Measurements from ENCODE around the gene PELI3. TPM values are rescaled to one million over a fixed set of nuclear protein-coding genes. Genes with fewer than 3 reads are reported as not detected.
"Not testable (repeated sequence)": the region's sequence is repeated elsewhere in the genome, so short reads cannot be mapped to it uniquely, and the experiment has no call there.

The PELI3 gene
- 1 to 10 TPM; 4.1 to 4.7 (median 4.6) TPM for polyA plus RNA-seq (ENCODE audit: insufficient read length in 3 of 3)

GRCh38 chr11:66466225-66467033, at the start of gene PELI3:
PELI3 (plus strand) TSS chr11:66466905; CDS start chr11:66468129, 1,224 bp downstream.
- peak; percentile 83 to 89 (median 84) for DNase-seq (ENCODE audit: low read depth in 3 of 3, low spot score in 2 of 3)

- no peak for DNase-seq (ENCODE audit: low read depth in 3 of 3, low spot score in 2 of 3)
Measured at GRCh38 chr11:66417000-66417399, 49.7 kb upstream of the PELI3 start.

GRCh38 chr11:66418168-66418985, 48.3 kb upstream of the PELI3 start:
- DNase-seq (ENCODE audit: low read depth in 3 of 3, low spot score in 2 of 3), result peak; percentile 31 to 71 (median 45)

- DNase-seq (ENCODE audit: low read depth in 3 of 3, low spot score in 2 of 3), result no peak
Measured at GRCh38 chr11:66418986-66419308, 47.8 kb upstream of the PELI3 start.

GRCh38 chr11:66419825-66420224, 46.9 kb upstream of the PELI3 start:
- no peak for DNase-seq (ENCODE audit: low read depth in 3 of 3, low spot score in 2 of 3)

- no peak for DNase-seq (ENCODE audit: low read depth in 3 of 3, low spot score in 2 of 3)
Measured at GRCh38 chr11:66420671-66421476, 45.8 kb upstream of the PELI3 start, which contains the start of gene NPAS4. NPAS4 (plus strand) TSS chr11:66421035; CDS start chr11:66421180, 145 bp downstream.

- DNase-seq (ENCODE audit: low read depth in 3 of 3, low spot score in 2 of 3), result peak; percentile 87 to 93 (median 88)
Measured at GRCh38 chr11:66421492-66422205, 45.1 kb upstream of the PELI3 start.

GRCh38 chr11:66426314-66426713, 40.4 kb upstream of the PELI3 start:
- no peak for DNase-seq (ENCODE audit: low read depth in 3 of 3, low spot score in 2 of 3)

- DNase-seq (ENCODE audit: low read depth in 3 of 3, low spot score in 2 of 3), result no peak
Measured at GRCh38 chr11:66428933-66429332, 37.8 kb upstream of the PELI3 start.

- DNase-seq (ENCODE audit: low read depth in 3 of 3, low spot score in 2 of 3), result peak in 2 of 3 donors; percentile 25 to 31
Measured at GRCh38 chr11:66429983-66430602, 36.6 kb upstream of the PELI3 start.

- DNase-seq (ENCODE audit: low read depth in 3 of 3, low spot score in 2 of 3), result not testable (repeated sequence)
Measured at GRCh38 chr11:66431287-66431686, 35.4 kb upstream of the PELI3 start.

GRCh38 chr11:66431871-66432329, 34.8 kb upstream of the PELI3 start:
- DNase-seq (ENCODE audit: low read depth in 3 of 3, low spot score in 2 of 3), result not testable (repeated sequence)

GRCh38 chr11:66432597-66432996, 34.1 kb upstream of the PELI3 start:
- DNase-seq (ENCODE audit: low read depth in 3 of 3, low spot score in 2 of 3), result no peak

- DNase-seq (ENCODE audit: low read depth in 3 of 3, low spot score in 2 of 3), result no peak
Measured at GRCh38 chr11:66437979-66438503, 28.7 kb upstream of the PELI3 start.

GRCh38 chr11:66438504-66439466, 27.9 kb upstream of the PELI3 start, which contains the start of gene MRPL11:
MRPL11 (minus strand) TSS chr11:66438848; CDS start chr11:66438754, 94 bp downstream.
- DNase-seq (ENCODE audit: low read depth in 3 of 3, low spot score in 2 of 3), result peak; percentile 91 to 96 (median 93)

GRCh38 chr11:66440101-66440939, 26.4 kb upstream of the PELI3 start:
- not testable (repeated sequence) for DNase-seq (ENCODE audit: low read depth in 3 of 3, low spot score in 2 of 3)

GRCh38 chr11:66440940-66441282, 25.8 kb upstream of the PELI3 start:
- DNase-seq (ENCODE audit: low read depth in 3 of 3, low spot score in 2 of 3), result not testable (repeated sequence)
